K562 (cell line): ENCODE data around the gene SYNE2.

Experiments
- CEBPZ ChIP-seq: fragments of 150-350 bp; IDR thresholded peaks from 2 replicates; pipeline ENCODE4 v1.6.1; 2014; ENCODE audit warnings: low read depth, mild to moderate bottlenecking, low read length, borderline replicate concordance
- CTCF ChIP-seq, 3 experiments: IDR thresholded peaks in 2 of 3; conservative IDR thresholded peaks in 1 of 3; 2 replicates each; pipeline ENCODE4 v1.5.1; 2011 to 2012; ENCODE audit warnings: low read length in 3 of 3, mild to moderate bottlenecking in 3 of 3, control low read depth in 2 of 3, improper control_type of control experiment in 1 of 3, inconsistent platforms in 1 of 3, low read depth in 1 of 3, mixed read lengths in 1 of 3, moderate library complexity in 1 of 3; ENCODE audit not compliant: insufficient read depth in 2 of 3
- HCFC1 ChIP-seq: IDR thresholded peaks from 2 replicates; pipeline ENCODE4 v1.6.1; 2012; ENCODE audit warnings: low read depth, low read length, improper control_type of control experiment
- MAZ ChIP-seq, 2 experiments: fragments of 450-650 bp in 1 of 2; sonication (generic) in 1 of 2; formaldehyde crosslinking; IDR thresholded peaks in 1 of 2; conservative IDR thresholded peaks in 1 of 2; 2 replicates each; pipeline versions ENCODE4 v1.4.0 to v1.5.0; 2020; ENCODE audit warnings: mild to moderate bottlenecking in 1 of 2, missing genetic modification reagents in 1 of 2
- MTA2 ChIP-seq: fragments of 450-650 bp; IDR thresholded peaks from 2 replicates; pipeline ENCODE4 v1.6.1; 2016; ENCODE audit warnings: low read depth
- POLR2A ChIP-seq: fragments of 450-650 bp; conservative IDR thresholded peaks from 2 replicates; pipeline ENCODE4 v1.6.1; 2016
- SETDB1 ChIP-seq: IDR thresholded peaks from one replicate; pipeline ENCODE4 v1.6.1; 2012; ENCODE audit warnings: low read length, control low read depth, inconsistent platforms
- SMC3 ChIP-seq: conservative IDR thresholded peaks from 2 replicates; pipeline ENCODE4 v1.6.1; 2011; ENCODE audit warnings: low read depth, low read length, improper control_type of control experiment; ENCODE audit not compliant: insufficient read depth

GRCh38 chr14:64208261-64208660 is 355.5 kb downstream of the SYNE2 start:
- TF ChIP-seq SETDB1 (no peak), SMC3 (no peak), CTCF (IDR thresholded peaks at IDR 0.05 in 2 of 3, conservative IDR thresholded peaks at IDR 0.05 in 1 of 3; ENCODE audit: insufficient read depth in 2 of 3, low read depth in 1 of 3, low read length in 3 of 3) (no peak), POLR2A (no peak), CEBPZ (no peak), MTA2 (no peak), MAZ (CRISPR knock-in tag; conservative IDR thresholded peaks at IDR 0.05 in 1 of 2, IDR thresholded peaks at IDR 0.05 in 1 of 2) (no peak), HCFC1 (no peak)
